HG03064 (cell line): ENCODE measurements around the gene RTTN.
"Not testable (repeated sequence)": the region's sequence is repeated elsewhere in the genome, so short reads cannot be mapped to it uniquely, and the experiment has no call there.

Experiments
- ATAC-seq: cut with Tn5 transposase; IDR thresholded peaks from one replicate; pipeline ENCODE4 v1.9.1; 2021; ENCODE audit warnings: low read depth; ENCODE audit not compliant: unreplicated experiment

RTTN gene

GRCh38 chr18:69995774-69996173 lies 209.7 kb downstream of the RTTN start:
- no peak for ATAC-seq

GRCh38 chr18:69992776-69993175 lies 212.7 kb downstream of the RTTN start:
- no peak for ATAC-seq

GRCh38 chr18:69987870-69988269 lies 217.6 kb downstream of the RTTN start:
- ATAC-seq = no peak

- ATAC-seq = no peak
These were observed 220.2 kb downstream of the RTTN start for GRCh38 chr18:69985239-69985638.

GRCh38 chr18:69982417-69982816 lies 223.1 kb downstream of the RTTN start:
- ATAC-seq = no peak

- peak; percentile 64 for ATAC-seq
These were observed 223.5 kb downstream of the RTTN start for GRCh38 chr18:69981948-69982347.

GRCh38 chr18:69980982-69981804 lies 224.3 kb downstream of the RTTN start:
- no peak for ATAC-seq

GRCh38 chr18:69980509-69980908 lies 225.0 kb downstream of the RTTN start:
- no peak for ATAC-seq

- ATAC-seq = peak; percentile 66
These were observed 226.5 kb downstream of the RTTN start for GRCh38 chr18:69978732-69979715.

- not testable (repeated sequence) for ATAC-seq
These were observed 230.2 kb downstream of the RTTN start for GRCh38 chr18:69975294-69975693.

- ATAC-seq = no peak
These were observed 231.1 kb downstream of the RTTN start for GRCh38 chr18:69974365-69974764.

- no peak for ATAC-seq
These were observed 236.0 kb downstream of the RTTN start for GRCh38 chr18:69969491-69969890.

GRCh38 chr18:69968039-69968438 lies 237.4 kb downstream of the RTTN start:
- peak; percentile 92 for ATAC-seq

- no peak for ATAC-seq
These were observed 242.3 kb downstream of the RTTN start for GRCh38 chr18:69963196-69963595.

GRCh38 chr18:69961718-69962117 lies 243.8 kb downstream of the RTTN start:
- no peak for ATAC-seq

- ATAC-seq = no peak
These were observed 247.1 kb downstream of the RTTN start for GRCh38 chr18:69958422-69958821.

GRCh38 chr18:69957747-69958146 lies 247.7 kb downstream of the RTTN start:
- no peak for ATAC-seq

- no peak for ATAC-seq
These were observed 248.5 kb downstream of the RTTN start for GRCh38 chr18:69956665-69957620.

- no peak for ATAC-seq
These were observed 249.4 kb downstream of the RTTN start for GRCh38 chr18:69956057-69956456.
